T-helper 17 cell (primary cell): Measurements from ENCODE around the gene SNX3. TPM values are rescaled to one million over a fixed set of nuclear protein-coding genes. Genes with fewer than 3 reads are reported as not detected.
"Not testable (repeated sequence)": the region's sequence is repeated elsewhere in the genome, so short reads cannot be mapped to it uniquely, and the experiment has no call there.

Source experiments
- ATAC-seq: fragments of 150-1000 bp; cut with Tn5 transposase; 2 replicates; pipeline ENCODE4 v1.10.0; 2021; ENCODE audit warnings: mild to moderate bottlenecking, moderate library complexity
- DNase-seq, 3 donors: peaks; one replicate each; pipeline versions ENCODE4 v3.0.0 to v3.0.0-alpha.2; 2020 to 2021
- H3K9me3 ChIP-seq: one replicate; pipeline ENCODE4 v1.7.0; 2013; ENCODE audit warnings: low read length, mild to moderate bottlenecking; ENCODE audit not compliant: control insufficient read depth, poor library complexity, severe bottlenecking
- H3K27ac Mint-ChIP-seq: one replicate; pipeline ENCODE4 v1.8.0; 2022; ENCODE audit warnings: mild to moderate bottlenecking, moderate library complexity, mixed read lengths
- H3K27me3 Mint-ChIP-seq: one replicate; pipeline ENCODE4 v1.8.0; 2022; ENCODE audit warnings: mixed read lengths
- H3K36me3 Mint-ChIP-seq: one replicate; pipeline ENCODE4 v1.8.0; 2022; ENCODE audit warnings: low read depth, mixed read lengths
- H3K4me1 Mint-ChIP-seq: one replicate; pipeline ENCODE4 v1.8.0; 2022; ENCODE audit warnings: mild to moderate bottlenecking, mixed read lengths
- H3K4me3 Mint-ChIP-seq: one replicate; pipeline ENCODE4 v1.8.0; 2022; ENCODE audit warnings: mild to moderate bottlenecking, moderate library complexity, mixed read lengths
- total RNA-seq, 4 donors: library from RNA in 2 of 4; stranded (reverse) in 2 of 4; gene quantifications; one replicate each; pipeline ENCODE4 v1.2.3 and lab custom pipeline; 2022 to 2026

Gene SNX3
- total RNA-seq, 2 donors from 2014 or later = 51.5 to 52.3 TPM

DNA sequence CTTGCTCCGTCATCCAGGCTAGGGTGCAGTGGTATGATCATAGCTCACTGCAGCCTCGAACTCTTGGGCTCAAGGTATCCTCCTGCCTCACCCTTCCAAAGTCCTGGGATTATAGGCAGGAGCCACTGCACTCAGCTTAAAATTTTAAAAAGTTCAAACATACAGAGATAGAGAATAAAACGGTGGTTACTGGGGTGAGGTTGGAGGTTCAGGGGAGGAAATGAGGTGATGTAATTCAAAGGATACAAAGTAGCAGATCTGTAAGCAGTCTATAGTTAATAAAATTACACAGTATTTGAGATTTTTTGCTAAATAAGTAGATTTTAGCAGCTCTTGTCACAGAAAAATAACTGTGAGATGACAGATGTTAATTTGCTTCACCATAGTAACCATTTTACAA is 26.5 kb upstream of the SNX3 start:
- ATAC-seq = no peak
- Mint-ChIP-seq H3K4me3 (no peak overlapping the region), H3K27ac (no peak overlapping the region)

DNA sequence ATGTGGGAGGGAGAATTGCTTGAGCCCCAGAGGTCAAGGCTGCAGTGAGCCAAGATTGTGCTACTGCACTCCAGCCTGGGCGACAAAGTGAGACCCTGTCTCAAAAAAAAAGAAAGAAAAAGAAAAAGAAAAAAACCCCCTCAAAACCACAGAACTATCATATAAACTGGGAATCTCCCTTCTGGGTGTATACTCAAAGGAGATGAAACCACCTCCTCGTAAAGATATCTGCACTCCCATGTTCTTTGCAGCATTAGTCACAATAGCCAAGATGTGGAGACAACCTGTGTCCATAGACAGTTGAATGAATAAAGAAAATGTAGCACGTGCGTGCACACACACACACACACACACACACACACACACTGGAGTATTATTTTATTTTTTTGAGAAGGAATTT is 25.5 kb upstream of the SNX3 start:
- H3K4me3 Mint-ChIP-seq = no peak overlapping the region
- no peak overlapping the region for H3K27ac Mint-ChIP-seq
- no peaks in the 10 kb centered on the region for H3K9me3 ChIP-seq
- no peaks in the 10 kb centered on the region for H3K36me3 Mint-ChIP-seq
- H3K27me3 Mint-ChIP-seq = peaks cover 6% of the 10 kb centered on the region
- DNase-seq (no peak), ATAC-seq (peak; percentile 52)
- H3K4me1 Mint-ChIP-seq = peaks cover 6% of the 10 kb centered on the region

More for the DNA sequence above, 26.5 kb upstream of the SNX3 start:
- no peaks in the 10 kb centered on the region for H3K9me3 ChIP-seq
- Mint-ChIP-seq H3K27me3 (peaks cover 6% of the 10 kb centered on the region), H3K36me3 (no peaks in the 10 kb centered on the region), H3K4me1 (peaks cover 6% of the 10 kb centered on the region)
- DNase-seq = no peak

DNA sequence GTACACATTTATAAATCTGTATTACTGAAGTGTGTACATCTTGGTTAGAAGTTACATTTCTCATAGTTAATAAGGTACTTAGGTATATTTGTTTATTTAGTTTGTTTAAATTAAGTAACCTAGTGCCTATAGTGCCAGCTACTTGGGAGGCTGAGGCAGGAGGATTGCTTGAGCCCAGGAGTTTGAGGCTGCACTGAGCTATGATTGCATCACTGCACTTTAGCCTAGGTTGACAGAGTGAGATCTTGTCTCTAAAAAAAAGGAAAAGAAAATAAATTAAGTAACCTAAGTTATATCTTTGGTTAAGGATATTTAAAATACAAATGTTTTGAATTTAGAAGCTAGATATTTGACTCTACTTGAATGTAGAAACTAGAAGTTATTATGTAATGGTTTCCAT is 24.5 kb upstream of the SNX3 start:
- DNase-seq = no peak
- Mint-ChIP-seq H3K4me3 (no peak overlapping the region), H3K27ac (no peak overlapping the region), H3K27me3 (peaks cover 6% of the 10 kb centered on the region), H3K4me1 (peaks cover 6% of the 10 kb centered on the region), H3K36me3 (no peaks in the 10 kb centered on the region)
- H3K9me3 ChIP-seq = no peaks in the 10 kb centered on the region
- ATAC-seq = no peak

DNA sequence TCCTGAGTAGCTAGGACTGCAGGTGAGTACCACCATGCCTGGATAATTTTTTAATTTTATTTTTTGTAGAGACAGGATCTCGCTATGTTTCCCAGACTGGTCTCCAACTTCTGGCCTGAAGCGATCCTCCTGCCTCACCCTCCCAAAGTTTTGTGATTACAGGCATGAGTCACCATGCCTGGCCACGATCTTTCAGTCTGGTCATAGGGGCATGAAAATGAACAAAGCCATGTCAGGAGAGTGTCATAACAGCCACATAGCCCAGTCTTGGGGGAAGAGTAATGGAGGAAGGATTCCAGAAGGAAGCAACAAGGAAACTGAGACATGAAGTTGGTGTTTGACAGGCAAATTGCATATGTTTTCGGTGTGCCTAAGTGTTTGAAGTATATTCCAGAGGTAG is 17.0 kb upstream of the SNX3 start:
- Mint-ChIP-seq H3K4me1 (no peaks in the 10 kb centered on the region), H3K27ac (no peak overlapping the region), H3K4me3 (no peak overlapping the region), H3K36me3 (peaks cover 5% of the 10 kb centered on the region), H3K27me3 (peaks cover 13% of the 10 kb centered on the region)
- DNase-seq = no peak
- no peak for ATAC-seq
- no peaks in the 10 kb centered on the region for H3K9me3 ChIP-seq

DNA sequence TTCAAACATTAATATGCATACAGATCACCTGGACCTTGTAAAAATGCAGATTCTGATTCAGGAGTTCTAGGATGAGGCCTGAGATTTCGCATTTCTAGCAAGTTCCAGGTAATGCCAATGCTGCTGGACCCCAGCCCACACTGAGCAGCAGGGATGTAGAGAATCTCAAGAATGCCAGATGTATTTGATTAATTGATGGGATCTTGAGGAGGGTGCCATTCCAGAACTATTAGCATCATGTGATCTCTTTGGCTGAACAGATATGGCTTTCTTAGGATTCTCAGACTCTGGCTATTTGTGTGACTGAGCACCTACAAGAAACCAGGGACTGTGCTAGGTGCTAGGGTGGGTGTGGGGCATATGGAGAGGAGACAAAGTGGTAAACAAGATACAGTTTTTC is 16.5 kb upstream of the SNX3 start:
- ATAC-seq (no peak), DNase-seq (no peak)
- Mint-ChIP-seq H3K36me3 (peaks cover 5% of the 10 kb centered on the region), H3K27ac (no peak overlapping the region), H3K4me3 (no peak overlapping the region), H3K27me3 (peaks cover 13% of the 10 kb centered on the region), H3K4me1 (no peaks in the 10 kb centered on the region)
- no peaks in the 10 kb centered on the region for H3K9me3 ChIP-seq

DNA sequence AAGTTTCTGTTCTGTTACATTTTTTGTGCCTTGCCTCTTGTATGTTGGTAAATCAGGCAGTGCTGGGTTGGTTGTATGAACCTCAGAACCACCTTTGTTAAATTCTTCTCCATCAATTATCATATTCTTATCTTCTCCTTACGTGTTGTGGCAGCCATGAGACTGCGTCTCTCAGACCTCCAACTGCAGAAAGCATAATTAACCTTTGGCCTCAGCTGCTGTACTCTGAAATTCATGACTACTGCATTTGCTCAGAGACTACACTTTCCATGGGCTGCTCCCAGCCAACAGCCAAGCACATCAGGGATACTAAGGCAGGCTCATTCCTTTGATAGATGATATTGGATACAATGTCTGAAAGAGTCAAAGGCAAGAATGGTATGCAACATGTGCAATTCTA is 15.1 kb upstream of the SNX3 start:
- Mint-ChIP-seq H3K4me1 (no peaks in the 10 kb centered on the region), H3K27me3 (peaks cover 13% of the 10 kb centered on the region), H3K27ac (no peak overlapping the region), H3K36me3 (peaks cover 5% of the 10 kb centered on the region), H3K4me3 (no peak overlapping the region)
- H3K9me3 ChIP-seq = no peaks in the 10 kb centered on the region
- ATAC-seq (no peak), DNase-seq (no peak)

DNA sequence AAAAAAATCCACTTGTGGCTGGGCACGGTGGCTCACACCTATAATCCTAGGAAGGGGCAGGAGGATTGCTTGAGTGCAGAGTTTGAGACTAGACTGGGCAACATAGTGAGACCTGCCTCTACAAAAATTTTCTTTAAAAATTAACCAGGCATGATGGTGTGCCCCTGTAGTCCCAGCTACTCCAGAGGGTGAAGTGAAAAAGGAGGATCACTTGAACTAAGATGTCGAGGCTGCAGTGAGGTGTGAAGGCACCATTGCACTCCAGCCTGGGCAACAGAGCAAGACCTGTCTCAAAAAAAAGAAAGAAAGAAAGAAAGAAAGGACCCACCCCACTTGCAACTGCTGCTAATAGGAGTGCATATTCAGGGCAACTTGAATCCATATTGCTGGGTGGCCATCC is 13.7 kb upstream of the SNX3 start:
- H3K4me1 Mint-ChIP-seq = no peaks in the 10 kb centered on the region
- ATAC-seq (no peak), DNase-seq (no peak)
- H3K27ac Mint-ChIP-seq = no peak overlapping the region
- H3K4me3 Mint-ChIP-seq = no peak overlapping the region
- H3K36me3 Mint-ChIP-seq = peaks cover 5% of the 10 kb centered on the region
- H3K27me3 Mint-ChIP-seq = peaks cover 13% of the 10 kb centered on the region
- H3K9me3 ChIP-seq = no peaks in the 10 kb centered on the region

DNA sequence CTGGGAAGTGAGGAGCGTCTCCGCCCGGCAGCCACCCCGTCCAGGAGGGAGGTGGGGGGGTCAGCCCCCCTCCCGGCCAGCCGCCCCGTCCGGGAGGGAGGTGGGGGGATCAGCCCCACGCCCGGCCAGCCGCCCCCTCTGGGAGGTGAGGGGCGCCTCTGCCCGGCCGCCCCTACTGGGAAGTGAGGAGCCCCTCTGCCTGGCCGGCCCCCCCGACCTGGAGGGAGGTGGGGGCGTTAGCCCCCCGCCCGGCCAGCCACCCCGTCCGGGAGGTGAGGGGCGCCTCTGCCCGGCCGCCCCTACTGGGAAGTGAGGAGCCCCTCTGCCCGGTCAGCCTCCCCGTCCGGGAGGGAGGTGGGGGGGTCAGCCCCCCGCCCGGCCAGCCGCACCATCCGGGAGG is 9.1 kb upstream of the SNX3 start:
- H3K27me3 Mint-ChIP-seq, H3K36me3 Mint-ChIP-seq, H3K27ac Mint-ChIP-seq, H3K9me3 ChIP-seq, H3K4me1 Mint-ChIP-seq, H3K4me3 Mint-ChIP-seq, ATAC-seq, DNase-seq: not testable (repeated sequence)

DNA sequence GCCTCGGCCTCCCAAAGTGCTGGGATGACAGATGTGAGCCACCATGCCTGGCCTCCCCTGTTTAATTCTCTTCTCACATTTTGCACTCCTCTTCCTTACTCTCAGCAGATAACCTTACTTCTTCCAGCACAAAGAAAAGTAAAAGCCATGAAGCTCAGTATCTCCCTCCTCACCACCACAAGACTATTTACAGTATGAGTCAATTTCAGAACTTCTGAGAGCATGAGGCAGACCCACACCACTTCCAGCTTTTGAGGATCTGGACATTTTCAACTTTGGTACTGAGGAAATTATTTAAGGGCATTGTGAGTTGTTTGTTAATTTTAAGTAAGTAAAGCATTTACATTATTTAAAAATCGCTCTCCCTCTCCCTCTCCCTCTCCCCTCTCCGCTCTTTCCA is 8.0 kb upstream of the SNX3 start:
- H3K9me3 ChIP-seq = no peaks in the 10 kb centered on the region
- ATAC-seq = no peak
- Mint-ChIP-seq H3K27me3 (no peaks in the 10 kb centered on the region), H3K4me1 (no peaks in the 10 kb centered on the region), H3K36me3 (peaks cover 2% of the 10 kb centered on the region), H3K27ac (no peak overlapping the region), H3K4me3 (no peak overlapping the region)
- DNase-seq = no peak

DNA sequence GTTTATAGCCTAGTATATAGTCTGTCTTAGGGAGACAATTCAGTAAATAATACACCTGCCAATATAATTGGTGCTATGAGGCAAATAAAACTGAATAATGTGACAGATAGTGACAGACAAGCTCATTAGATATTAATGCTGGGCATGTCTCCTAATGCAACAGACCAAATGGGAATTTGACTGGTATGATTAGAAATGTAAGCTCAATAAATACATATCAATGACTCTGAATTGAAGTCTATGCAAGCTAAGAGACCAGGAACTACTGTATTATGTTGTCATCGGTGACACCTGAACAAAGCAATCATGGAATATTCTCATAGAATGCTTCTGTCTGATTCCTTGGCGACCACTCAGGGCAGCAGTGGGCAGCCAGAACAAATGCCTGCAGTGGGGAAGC is 2.5 kb upstream of the SNX3 start:
- Mint-ChIP-seq H3K4me3 (no peak overlapping the region), H3K27me3 (no peaks in the 10 kb centered on the region), H3K27ac (no peak overlapping the region), H3K4me1 (peaks cover 3% of the 10 kb centered on the region), H3K36me3 (no peaks in the 10 kb centered on the region)
- DNase-seq = no peak
- no peak for ATAC-seq
- H3K9me3 ChIP-seq = no peaks in the 10 kb centered on the region

DNA sequence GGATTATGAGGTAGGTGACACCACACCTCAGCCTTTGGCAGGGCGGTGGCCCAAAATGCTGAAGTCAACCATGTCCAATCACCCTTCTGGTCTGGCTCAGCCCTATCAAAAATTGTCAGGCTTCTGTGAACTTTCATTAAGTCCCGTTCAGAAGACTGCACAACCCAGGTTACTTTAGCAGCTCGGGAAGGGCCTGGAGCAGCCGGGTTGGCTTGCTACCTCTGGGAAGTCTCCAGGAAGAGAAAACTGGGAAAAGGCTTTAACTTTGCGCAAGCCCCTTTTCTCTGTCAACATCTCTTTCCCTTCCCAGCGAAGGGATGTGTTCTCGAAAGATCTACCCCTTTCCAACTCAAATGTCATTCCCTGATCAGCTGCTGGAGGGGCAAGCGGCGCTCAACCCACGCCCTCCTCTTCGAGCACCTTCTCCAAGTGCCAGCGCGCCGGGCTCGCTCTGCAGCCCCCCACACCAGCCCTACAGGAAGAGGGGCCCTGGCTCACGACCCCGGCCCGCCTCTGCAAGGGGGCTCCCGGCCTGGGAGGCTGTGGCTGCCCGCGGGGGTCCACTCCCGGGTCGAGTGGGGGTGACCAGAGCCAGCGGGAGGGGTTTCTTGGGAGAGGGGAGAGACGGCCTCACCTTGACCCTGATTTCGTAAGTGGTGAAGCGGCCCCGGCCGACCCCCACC is 573 bp downstream of the SNX3 start:
- Mint-ChIP-seq H3K27me3 (no peaks in the 10 kb centered on the region), H3K4me1 (peaks cover 10% of the 10 kb centered on the region), H3K36me3 (no peaks in the 10 kb centered on the region), H3K4me3 (peak overlapping the region; percentile 91), H3K27ac (peak overlapping the region; percentile 93)
- no peak for DNase-seq
- ATAC-seq = no peak
- H3K9me3 ChIP-seq = no peaks in the 10 kb centered on the region

DNA sequence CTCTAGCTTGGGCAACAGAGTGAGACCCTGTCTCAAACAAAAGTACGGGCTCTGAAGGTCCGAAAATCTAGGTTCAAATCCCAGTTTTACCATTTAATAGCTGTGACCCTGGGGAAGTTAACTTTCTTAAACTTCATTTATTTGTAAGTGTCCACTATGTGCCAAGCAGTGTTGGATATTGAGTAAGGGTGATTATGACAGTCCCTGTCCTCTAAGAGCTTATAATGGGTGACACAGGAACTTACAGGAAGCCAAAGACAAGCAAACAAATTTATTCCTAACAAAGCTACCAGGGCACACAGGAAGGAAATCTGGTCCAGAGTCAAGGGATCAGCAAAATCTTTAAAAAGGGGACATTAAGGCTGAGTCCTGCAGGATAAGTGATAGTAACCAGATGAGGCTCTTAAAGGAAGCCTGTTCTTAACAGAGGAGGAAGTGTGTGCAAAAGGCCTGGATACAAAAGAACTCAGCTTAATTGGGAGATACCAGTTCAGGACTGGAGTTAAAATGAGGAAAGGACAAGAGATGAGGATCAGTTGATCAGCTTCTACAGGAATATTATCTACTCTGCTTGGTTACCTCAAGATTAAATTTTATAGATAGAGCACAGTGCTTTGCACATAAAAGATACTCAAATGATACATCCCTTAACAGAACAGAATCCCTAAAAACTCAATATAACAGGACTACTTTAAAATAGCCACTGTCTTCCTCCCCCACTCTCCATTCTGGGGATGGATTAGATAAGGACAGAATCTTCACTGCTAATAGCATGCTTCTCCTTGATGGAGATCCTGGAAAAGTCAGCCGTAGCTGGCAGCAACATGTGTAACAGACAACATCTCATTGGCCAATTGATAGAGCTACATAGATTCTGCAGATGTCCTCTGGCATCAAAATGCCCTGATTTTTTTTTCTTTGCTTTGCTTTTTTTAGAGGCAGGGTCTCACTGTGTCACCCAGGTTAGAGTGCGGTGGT is 6.1 kb downstream of the SNX3 start:
- no peak for ATAC-seq
- no peaks in the 10 kb centered on the region for H3K9me3 ChIP-seq
- Mint-ChIP-seq H3K36me3 (no peaks in the 10 kb centered on the region), H3K4me1 (peaks cover 35% of the 10 kb centered on the region), H3K27ac (no peak overlapping the region), H3K27me3 (no peaks in the 10 kb centered on the region), H3K4me3 (no peak overlapping the region)
- no peak for DNase-seq

DNA sequence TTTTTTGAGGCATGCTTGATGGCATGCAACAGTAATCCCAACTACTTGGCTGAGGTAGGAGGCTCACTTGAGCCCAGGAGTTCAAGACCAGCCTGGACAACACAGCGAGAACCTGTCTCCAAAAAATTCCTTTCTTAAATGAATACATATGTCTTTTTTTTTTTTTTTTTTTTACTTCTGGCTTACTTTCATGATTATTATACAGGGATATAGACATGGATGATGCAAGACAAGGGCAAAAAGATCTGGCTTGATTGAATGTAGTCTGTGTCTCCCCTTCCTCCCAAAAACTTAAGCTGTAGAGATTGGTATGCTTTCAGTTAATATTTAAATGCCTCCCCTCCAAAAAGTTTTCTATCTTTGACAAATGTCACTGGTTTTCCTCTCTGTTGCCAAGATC is 7.6 kb downstream of the SNX3 start:
- Mint-ChIP-seq H3K4me1 (peaks cover 36% of the 10 kb centered on the region), H3K4me3 (no peak overlapping the region), H3K36me3 (no peaks in the 10 kb centered on the region), H3K27ac (no peak overlapping the region), H3K27me3 (no peaks in the 10 kb centered on the region)
- H3K9me3 ChIP-seq = no peaks in the 10 kb centered on the region
- no peak for DNase-seq
- no peak for ATAC-seq
